HG03571 (cell line): ENCODE results near the gene STXBP4.

ENCODE experiments used
- ATAC-seq: cut with Tn5 transposase; IDR thresholded peaks from one replicate; pipeline ENCODE4 v1.9.1; 2021; ENCODE audit not compliant: unreplicated experiment

The STXBP4 gene

GRCh38 chr17:55216888-55217287 is 248.3 kb downstream of the STXBP4 start:
- ATAC-seq: no peak

DNA sequence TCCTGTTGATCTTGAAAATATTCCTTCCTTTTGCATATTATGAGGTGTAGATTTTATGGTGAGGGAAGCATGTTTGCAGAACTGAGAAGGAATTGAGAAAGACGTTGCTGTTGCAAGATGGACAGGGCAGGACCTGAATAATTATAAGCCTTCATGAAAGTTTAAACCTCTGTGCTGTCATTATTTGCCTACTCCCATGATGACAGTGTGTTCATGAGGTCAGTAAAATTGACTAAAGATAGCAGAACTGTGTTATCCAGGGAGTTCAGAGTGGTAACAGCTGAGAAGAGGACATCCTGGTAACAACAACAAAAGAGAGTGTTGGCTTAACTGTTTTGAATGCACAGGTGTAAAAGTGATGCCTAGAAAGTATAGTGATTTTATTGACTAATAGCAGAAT is 250.9 kb downstream of the STXBP4 start:
- ATAC-seq: no peak

DNA sequence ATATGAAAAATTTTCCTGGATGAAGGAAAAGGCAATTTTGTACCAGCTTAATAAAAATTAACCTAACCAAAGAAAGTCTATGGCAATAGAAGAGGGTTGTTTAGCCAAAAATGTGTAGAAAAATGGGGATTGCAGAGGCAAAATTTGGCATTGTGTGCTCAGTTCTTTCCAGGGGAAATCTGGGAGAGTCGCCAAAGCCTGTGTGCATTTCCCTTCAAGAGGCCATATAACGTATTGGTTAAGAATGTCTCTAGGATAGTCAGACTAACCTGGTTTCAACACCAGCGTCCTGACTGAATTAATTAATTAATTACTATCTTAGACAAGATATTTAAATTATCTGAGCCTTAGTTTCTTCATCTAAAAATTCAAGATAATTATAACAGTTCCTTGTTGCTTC is 251.4 kb downstream of the STXBP4 start:
- ATAC-seq: no peak
